KOPT-K1 (cell line): ENCODE data around the gene CHMP1B.
"Not testable (repeated sequence)": the region's sequence is repeated elsewhere in the genome, so short reads cannot be mapped to it uniquely, and the experiment has no call there.

Experiments
- H3K27ac ChIP-seq: fragments of 200-600 bp; sonication (generic); 2 replicates; pipeline ENCODE4 v1.5.1; 2016; ENCODE audit warnings: antibody characterized with exemption, mild to moderate bottlenecking, low read depth, low read length; ENCODE audit not compliant: poor library complexity, severe bottlenecking
- H3K36me3 ChIP-seq: fragments of 200-600 bp; sonication (generic); 2 replicates; pipeline ENCODE4 v1.5.1; 2017; ENCODE audit warnings: antibody characterized with exemption, mild to moderate bottlenecking, low read length, moderate library complexity; ENCODE audit not compliant: insufficient read depth
- H3K9me3 ChIP-seq: fragments of 200-600 bp; sonication (generic); 2 replicates; pipeline ENCODE4 v1.5.1; 2017; ENCODE audit warnings: antibody characterized with exemption, low read length, mild to moderate bottlenecking; ENCODE audit not compliant: insufficient read depth, poor library complexity, severe bottlenecking

Gene CHMP1B

DNA sequence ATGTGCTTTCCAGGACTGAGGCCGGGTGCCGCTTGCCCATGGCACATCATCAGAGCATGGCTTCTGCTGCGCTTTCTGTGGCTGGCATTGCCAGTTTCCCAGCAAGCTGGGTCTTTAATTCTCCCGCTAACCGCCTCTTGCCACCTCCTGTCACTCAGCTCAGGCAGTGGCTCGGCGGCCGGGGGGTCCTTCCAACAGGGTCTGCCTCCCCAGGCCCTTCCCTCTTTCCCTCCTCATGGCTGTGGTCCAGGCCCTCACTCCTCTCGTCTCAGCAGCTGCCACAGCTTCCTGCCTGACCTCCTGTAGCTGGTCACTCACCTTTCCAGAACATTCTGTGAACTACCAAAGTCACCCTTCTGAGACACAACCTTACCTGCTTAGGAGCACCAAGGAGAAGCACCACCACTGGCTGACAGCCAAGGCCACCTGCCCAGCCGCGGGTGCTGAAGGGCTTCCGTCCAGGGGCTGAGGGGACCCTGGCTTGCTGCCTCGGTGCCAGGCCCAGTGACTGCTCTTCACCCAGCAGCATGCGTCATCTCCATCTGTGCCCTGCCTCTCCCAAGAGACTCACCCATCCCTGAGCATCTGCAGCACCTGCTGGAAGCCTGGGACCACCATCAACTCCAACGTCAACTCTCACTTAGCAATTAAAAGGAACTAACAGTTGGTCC is 22.6 kb downstream of the CHMP1B start:
- no peak overlapping the region for H3K27ac ChIP-seq
- H3K9me3 ChIP-seq: no peaks in the 10 kb centered on the region
- H3K36me3 ChIP-seq: no peaks in the 10 kb centered on the region

DNA sequence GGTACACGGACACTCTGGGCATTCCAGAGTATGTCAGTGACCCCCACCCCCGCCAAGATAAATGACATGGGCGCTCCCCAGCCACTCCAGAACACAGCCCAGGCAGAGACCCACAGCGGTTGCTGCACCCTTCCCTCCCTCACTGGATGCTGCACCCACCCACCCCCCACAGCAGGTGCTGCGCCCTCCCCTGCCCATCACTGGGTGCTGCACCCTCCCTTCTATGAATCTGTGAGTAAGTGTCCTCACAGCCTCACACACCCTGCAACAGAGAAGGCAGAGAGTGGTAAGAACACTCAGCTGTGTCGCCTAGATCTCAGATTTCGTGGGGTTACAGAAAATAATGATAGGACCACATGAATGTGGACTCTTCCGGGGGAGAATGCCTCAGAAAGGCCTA is 23.5 kb downstream of the CHMP1B start:
- no peak overlapping the region for H3K27ac ChIP-seq
- no peaks in the 10 kb centered on the region for H3K9me3 ChIP-seq
- H3K36me3 ChIP-seq: no peaks in the 10 kb centered on the region

DNA sequence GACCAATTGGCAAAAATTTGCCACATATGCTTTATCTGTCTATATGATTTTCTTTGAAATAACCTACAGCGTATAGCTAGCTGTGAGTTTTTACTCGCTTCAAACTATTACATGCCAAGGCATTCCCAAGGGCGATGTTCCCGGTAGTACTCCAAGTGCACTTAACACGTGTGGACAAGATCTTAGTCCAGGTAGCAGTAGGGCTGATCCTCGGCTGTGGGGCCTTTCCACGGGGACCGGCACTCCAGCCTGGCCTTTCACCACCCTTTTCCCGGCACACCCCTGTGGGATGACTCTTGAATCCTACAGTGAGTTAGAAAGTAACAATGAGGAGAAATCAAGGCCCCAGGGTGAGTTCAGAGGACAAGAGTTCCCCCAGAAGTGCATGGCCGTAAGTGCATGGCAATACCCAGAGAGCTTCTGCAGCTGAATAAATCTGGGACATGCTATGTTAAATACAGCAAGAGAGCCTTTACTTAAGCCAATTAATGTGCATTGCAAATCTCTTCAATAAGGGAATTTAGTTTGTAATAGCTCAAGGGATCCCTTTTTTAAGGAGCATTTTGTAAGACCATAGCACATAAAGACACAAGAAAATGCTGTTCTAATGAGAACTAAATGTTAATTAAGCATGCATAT is 26.4 kb downstream of the CHMP1B start:
- Histone ChIP-seq H3K9me3 (no peaks in the 10 kb centered on the region), H3K27ac (no peak overlapping the region), H3K36me3 (no peaks in the 10 kb centered on the region)

DNA sequence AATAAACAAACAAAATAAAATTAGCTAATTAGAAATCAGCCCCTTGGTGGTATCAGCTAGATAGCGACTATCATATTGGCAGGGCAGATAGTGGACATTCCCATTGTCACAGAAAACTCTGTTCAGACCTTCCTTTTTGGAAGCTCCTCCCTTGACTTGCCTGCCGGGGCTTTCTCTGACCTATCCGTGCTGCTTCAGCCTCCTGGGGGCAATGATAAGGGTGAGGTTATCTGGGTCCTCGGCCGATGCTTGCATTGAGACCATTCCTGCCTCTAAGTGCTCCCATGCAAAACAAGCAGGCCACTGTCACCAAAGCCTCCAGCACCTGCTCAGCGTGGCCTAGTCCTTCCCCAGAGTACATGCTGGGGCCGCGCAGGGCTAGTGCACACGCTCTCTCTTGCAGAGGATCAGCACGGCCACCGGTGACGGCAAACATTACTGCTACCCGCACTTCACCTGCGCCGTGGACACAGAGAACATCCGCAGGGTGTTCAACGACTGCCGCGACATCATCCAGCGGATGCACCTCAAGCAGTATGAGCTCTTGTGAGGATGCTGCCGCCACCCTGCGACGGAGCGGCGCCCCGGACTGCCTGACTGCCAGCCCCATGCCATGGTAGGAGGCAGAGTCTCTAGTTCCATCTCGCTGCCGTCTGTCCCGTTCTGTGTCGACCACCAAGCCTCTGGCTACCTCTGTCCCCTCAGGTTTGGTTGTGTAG is 29.5 kb downstream of the CHMP1B start:
- H3K27ac ChIP-seq: no peak overlapping the region

DNA sequence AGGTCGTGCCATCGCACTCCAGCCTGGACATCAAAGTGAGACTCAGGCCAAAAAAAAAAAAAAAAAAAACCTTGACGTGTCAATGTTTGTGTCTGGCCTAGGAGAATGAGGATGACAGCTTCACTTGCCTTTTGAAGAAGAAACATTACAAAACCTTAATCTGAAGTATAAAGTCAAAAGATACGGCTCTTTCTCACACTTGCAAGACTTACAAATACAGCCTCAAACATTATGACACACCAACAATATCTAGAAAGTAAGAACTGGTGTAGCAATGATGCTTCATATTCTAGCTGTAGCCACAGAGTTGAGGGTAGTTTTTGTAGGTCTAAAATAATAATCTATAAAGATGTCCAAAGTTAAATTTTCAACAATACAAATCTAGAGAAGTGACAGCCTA is 31.4 kb downstream of the CHMP1B start:
- Histone ChIP-seq H3K9me3 (no peaks in the 10 kb centered on the region), H3K36me3 (peaks cover 36% of the 10 kb centered on the region), H3K27ac (no peak overlapping the region)

More for the DNA sequence above, 29.5 kb downstream of the CHMP1B start:
- H3K9me3 ChIP-seq: no peaks in the 10 kb centered on the region
- H3K36me3 ChIP-seq: peaks cover 20% of the 10 kb centered on the region

DNA sequence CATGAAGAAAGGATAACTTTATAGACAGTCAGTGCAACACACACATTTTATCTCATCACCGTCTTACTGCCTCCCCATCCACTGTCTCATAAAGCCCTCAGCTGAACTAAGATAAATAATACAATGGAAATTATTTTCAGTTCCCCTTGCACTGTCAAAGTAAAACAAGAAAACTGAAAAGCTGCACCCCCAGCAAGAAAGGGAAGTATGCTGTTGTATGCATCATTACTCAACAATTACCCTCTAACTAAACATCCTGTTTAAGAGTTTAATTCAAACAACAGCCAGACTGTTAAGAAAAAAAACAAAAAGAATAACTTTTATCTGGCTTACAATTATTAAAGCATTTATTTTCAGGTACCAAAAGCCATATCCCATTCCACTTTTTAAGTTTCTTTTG is 31.9 kb downstream of the CHMP1B start:
- Histone ChIP-seq H3K9me3 (no peaks in the 10 kb centered on the region), H3K27ac (no peak overlapping the region), H3K36me3 (peaks cover 41% of the 10 kb centered on the region)

DNA sequence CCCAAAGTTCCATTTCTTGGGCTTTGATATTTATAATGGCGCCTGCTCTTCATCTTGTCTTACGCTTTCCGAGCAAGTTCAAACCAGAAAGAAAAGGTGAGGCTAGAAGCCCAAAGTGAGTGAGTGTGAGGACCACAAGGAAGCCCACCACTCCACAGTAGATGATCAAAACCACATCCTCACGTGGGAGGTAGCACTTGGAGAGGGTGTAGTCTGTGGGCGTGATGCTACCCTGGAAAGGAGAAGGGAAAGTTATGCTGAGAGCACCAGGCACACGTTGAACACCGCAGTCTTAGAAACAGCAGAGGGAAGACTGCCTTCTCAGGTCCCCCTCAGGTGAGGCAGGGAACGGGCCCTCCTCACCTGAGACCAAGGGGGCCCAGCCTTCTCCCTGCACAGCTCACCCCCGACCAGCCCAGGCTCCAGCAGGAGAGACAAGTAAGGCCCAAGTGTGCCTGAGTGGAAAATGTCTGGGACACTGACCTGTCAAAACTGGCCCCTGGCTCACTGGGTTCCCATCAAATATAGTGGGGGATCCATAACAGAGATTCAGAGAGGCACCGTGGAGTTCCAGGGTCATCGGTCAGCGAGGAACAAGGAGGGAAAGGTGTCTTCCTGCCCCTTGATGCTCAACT is 33.3 kb downstream of the CHMP1B start:
- no peak overlapping the region for H3K27ac ChIP-seq
- H3K9me3 ChIP-seq: no peaks in the 10 kb centered on the region
- peaks cover 55% of the 10 kb centered on the region for H3K36me3 ChIP-seq

DNA sequence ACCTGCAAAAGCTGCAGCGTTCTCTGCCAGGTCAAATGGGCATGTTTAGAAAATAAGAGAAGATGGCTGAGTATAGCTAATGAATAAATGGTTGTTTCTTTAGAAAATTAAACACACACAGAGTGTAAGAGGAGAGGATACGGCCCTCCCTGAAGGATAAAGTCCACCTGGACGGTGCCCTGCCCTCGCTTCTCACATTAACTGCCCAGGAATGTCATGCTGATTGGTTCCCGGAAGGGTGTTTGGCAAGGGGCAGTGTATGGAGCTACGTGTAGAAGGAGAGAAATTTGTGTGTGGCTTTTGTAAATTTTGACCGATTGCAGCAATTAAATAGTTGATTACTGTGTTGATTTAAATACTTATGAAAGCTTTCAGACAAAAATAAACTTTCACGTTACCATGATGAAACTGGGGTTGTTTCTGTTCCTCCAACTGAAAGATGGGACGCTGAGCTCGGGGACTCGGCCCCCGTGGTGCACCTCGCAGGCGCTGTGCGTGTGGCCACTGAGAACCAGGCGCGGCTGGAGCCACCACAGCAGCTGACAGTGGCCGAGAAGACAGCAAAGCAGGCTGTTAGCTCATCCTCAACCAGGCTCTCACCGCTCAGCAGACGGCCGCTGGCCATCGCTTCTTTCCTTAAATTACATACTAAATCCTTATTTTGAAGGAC is 34.2 kb downstream of the CHMP1B start:
- Histone ChIP-seq H3K9me3 (no peaks in the 10 kb centered on the region), H3K36me3 (peaks cover 60% of the 10 kb centered on the region), H3K27ac (no peak overlapping the region)

DNA sequence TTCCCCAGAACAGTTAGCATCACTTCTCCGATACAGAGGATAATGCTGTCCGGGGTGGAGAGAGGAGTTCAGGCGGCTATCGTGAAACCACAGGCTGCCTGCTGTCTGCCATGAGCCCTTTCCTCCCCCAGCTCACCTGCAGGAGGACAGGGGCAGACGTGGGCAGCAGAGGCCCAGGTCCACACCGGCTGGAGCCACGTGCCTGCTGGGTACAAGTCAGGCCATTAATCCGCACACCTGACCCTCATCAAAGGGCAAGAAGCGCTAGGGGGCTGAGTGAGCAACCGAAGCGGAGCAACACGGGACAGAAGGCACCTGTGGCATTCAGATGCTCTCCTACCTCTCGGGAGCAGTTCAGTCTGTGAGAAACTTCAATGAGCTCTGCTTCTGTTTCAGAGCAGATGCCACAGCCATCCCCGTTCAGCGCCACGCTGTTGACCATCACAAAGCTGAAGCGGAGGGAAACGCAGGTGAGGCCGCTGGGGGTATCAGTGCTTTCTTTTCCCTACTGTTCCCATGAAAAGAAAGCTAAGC is 35.4 kb downstream of the CHMP1B start:
- no peaks in the 10 kb centered on the region for H3K9me3 ChIP-seq
- no peak overlapping the region for H3K27ac ChIP-seq
- peaks cover 67% of the 10 kb centered on the region for H3K36me3 ChIP-seq

DNA sequence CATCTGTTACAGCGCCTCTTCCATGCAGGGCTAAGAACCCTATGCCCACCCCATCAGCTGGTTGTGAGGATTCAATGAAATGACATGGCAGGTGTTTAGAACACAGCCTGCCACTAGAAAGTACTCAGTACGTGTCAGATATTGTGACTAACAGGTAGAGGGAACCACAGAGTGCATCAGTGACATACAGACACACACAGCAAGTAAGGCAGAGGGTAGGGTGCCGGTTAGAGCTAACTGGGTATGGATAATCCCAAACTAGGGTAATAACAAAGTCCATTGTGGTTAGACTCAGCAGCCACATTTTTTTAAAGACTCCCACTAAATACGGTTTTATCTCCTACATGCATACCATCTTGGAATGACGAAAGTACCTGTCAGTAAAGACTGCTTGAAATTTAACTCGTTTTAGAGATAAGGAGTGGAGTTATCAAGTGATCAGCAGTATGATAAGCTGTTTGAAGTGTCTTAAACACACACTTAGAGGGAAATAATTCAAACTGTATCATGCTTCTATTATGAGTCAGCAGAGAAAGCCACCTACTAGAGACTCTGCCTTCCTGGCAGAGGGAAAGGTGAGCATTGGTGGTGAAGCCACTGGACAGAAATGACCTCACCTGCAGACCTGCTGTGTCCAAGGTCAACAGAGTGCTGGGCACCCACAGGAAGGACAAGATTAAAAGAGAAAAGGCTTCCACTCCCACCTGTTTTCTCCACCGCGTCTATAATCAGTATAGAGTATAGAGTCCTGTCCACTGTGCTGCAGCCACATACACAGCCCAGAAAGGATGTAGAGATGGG is 36.3 kb downstream of the CHMP1B start:
- Histone ChIP-seq H3K9me3 (no peaks in the 10 kb centered on the region), H3K36me3 (peaks cover 69% of the 10 kb centered on the region), H3K27ac (no peak overlapping the region)

DNA sequence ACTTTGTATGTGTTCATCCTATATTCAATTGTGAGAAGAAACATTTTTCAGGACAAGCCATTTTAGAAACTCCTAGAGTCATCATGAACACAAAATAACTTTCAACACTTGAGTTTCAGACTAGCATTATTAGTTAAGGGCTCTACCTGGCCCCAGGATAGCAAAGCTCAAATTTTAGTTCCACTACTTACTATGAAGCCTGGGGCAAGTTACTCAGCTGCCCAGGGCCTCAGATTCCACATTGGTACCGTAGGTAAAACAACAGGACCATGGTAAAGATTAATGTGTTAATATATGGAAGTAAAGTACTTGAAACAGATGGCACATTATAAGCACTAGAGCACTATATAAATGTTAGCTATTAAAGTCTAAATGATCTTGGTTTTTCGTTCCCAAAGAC is 37.5 kb downstream of the CHMP1B start:
- H3K9me3 ChIP-seq: no peaks in the 10 kb centered on the region
- H3K27ac ChIP-seq: no peak overlapping the region
- peaks cover 69% of the 10 kb centered on the region for H3K36me3 ChIP-seq

DNA sequence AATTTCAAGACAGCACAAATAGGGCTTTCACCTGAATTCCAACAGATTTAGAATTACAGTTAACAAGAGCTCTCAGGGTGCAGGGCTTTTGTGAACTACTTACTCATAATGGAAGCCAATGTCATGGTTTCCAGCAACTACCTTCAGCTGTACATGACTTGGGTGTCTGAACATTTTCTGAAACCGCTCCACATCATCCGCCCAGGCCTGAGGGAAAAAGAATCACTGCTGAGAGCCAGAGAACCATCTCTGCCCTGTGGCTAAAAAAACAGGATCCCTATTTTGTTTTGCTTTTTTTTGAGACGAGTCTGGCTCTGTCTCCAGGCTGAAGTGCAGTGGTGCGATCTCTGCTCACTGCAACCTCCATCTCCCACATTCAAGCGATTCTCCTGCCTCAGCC is 38.1 kb downstream of the CHMP1B start:
- Histone ChIP-seq H3K9me3 (no peaks in the 10 kb centered on the region), H3K27ac (no peak overlapping the region), H3K36me3 (peaks cover 64% of the 10 kb centered on the region)

DNA sequence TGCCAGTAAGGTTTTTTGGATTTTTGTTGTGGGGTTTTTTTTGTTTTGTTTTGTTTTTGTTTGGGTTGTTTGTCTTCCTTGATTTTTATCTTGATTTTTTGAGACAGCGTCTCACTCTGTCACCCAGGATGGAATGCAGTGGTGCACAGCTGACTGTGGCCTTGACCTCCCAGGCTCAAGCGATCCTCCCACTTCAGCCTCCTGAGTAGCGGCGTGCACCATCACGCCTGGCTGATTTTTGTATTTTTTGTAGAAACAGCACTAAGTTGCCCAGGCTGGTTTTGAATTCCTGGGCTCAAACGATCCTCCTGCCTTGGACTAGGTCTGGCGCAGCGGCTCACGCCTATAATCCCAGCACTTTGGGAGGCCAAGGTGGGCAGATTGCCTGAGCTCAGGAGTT is 40.5 kb downstream of the CHMP1B start:
- Histone ChIP-seq H3K27ac (no peak overlapping the region), H3K9me3 (no peaks in the 10 kb centered on the region), H3K36me3 (peaks cover 59% of the 10 kb centered on the region)

DNA sequence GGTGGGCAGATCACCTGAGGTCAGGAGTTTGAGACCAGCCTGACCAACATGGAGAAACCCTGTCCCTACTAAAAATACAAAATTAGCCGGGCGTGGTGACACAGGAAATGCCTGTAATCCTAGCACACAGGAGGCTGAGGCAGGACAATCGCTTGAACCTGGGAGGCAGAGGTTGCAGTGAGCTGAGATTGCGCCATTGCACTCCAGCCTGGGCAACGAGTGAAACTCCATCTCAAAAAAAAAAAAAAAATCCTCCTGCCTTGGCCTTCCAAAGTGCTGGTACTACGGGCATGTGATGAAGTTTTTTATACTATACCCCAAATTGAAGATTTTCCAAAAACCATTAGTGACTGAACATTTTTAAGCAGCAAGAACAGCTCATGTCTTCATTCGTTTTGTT is 41.2 kb downstream of the CHMP1B start:
- H3K36me3 ChIP-seq: peaks cover 55% of the 10 kb centered on the region
- not testable (repeated sequence) for H3K9me3 ChIP-seq, H3K27ac ChIP-seq
